Activated CD8-positive, alpha-beta memory T cell treated with anti-CD3 and anti-CD28 coated beads, Interleukin-2, amount 10 ng/mL, durations not matched to agents 7 days and 5 days (primary cell): Measurements from ENCODE around the gene SPPL2B. TPM values are rescaled to one million over a fixed set of nuclear protein-coding genes. Genes with fewer than 3 reads are reported as not detected.

Source experiments
- ATAC-seq: fragments of 150-1000 bp; cut with Tn5 transposase; one replicate; pipeline ENCODE4 v1.10.0; 2021; ENCODE audit warnings: moderate library complexity
- CTCF ChIA-PET: fragments of 350-600 bp; sonication (Branson Sonifier 250); formaldehyde crosslinking; loops from one replicate; lab custom pipeline; 2021; ENCODE audit warnings: antibody characterized with exemption; lab: Charles Lee
- DNase-seq: peaks from one replicate; pipeline ENCODE4 v3.0.0-alpha.2; 2020
- H3K27ac Mint-ChIP-seq: one replicate; pipeline ENCODE4 v1.8.0; 2021; ENCODE audit warnings: mild to moderate bottlenecking, mixed read lengths
- H3K27me3 Mint-ChIP-seq: one replicate; pipeline ENCODE4 v1.8.0; 2021; ENCODE audit warnings: mixed read lengths
- H3K36me3 Mint-ChIP-seq: one replicate; pipeline ENCODE4 v1.8.0; 2021; ENCODE audit warnings: mild to moderate bottlenecking, mixed read lengths
- H3K4me1 Mint-ChIP-seq: one replicate; pipeline ENCODE4 v1.8.0; 2021; ENCODE audit warnings: mixed read lengths
- H3K4me3 Mint-ChIP-seq: one replicate; pipeline ENCODE4 v1.8.0; 2021; ENCODE audit warnings: mild to moderate bottlenecking, moderate library complexity, mixed read lengths
- H3K9me3 Mint-ChIP-seq: one replicate; pipeline ENCODE4 v1.8.0; 2022; ENCODE audit warnings: low read depth, mixed read lengths
- total RNA-seq, 2 experiments: library from RNA; stranded (reverse); gene quantifications; one replicate each; pipeline ENCODE4 v1.2.3, GENCODE V29; 2021

SPPL2B gene
- total RNA-seq, 2 experiments from 2014 or later: 63.2 to 72.4 TPM

DNA sequence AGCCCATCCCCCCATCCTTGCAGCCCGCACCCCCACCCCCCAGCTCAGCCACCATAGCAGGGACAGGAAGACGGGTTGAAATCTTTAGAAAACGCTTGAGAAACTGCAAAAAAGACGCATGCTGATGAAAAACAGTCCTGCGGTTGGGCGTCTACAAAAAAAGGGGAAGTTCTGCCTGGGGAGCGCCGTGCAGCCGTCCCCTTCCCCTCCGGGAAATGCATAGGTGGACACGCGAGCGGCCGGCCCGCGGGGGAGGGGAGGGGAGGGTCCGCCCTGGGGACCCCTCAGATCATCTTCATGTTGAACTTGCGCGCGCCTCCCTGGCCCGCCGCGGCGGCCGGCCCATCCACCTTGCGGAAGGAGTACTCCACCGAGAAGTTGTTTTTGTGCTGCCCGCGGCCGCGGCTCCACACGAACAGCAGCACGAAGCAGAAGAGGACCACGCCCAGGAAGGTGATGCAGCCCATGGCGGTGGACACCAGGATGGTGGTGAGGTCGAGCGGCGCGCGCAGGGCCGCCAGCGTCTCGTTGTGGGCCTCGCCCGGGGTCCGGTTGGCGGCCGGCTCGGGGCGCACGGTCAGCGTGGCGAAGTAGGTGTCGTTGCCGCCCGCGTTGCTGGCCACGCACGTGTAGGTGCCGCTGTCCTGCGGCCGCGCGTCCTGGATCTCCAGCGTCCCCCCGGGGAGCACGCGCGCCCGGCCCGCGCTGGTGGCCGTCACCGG, 38.6 kb upstream of the SPPL2B start:
- Mint-ChIP-seq H3K4me1 (peaks cover 25% of the 10 kb centered on the region), H3K27me3 (peaks cover 5% of the 10 kb centered on the region), H3K36me3 (peaks cover 9% of the 10 kb centered on the region), H3K27ac (peak overlapping the region; percentile 91), H3K9me3 (no peaks in the 10 kb centered on the region), H3K4me3 (peak overlapping the region; percentile 78)
- DNase-seq: peak; percentile 85
- peak; percentile 78 for ATAC-seq
- CTCF ChIA-PET: interaction anchor here (1.0 to 5.6 kb wide), 5 partner anchors 10 to 321 kb away, joined by 3 to 52 read pairs (median 6); no protein-coding TSS in a partner anchor

DNA sequence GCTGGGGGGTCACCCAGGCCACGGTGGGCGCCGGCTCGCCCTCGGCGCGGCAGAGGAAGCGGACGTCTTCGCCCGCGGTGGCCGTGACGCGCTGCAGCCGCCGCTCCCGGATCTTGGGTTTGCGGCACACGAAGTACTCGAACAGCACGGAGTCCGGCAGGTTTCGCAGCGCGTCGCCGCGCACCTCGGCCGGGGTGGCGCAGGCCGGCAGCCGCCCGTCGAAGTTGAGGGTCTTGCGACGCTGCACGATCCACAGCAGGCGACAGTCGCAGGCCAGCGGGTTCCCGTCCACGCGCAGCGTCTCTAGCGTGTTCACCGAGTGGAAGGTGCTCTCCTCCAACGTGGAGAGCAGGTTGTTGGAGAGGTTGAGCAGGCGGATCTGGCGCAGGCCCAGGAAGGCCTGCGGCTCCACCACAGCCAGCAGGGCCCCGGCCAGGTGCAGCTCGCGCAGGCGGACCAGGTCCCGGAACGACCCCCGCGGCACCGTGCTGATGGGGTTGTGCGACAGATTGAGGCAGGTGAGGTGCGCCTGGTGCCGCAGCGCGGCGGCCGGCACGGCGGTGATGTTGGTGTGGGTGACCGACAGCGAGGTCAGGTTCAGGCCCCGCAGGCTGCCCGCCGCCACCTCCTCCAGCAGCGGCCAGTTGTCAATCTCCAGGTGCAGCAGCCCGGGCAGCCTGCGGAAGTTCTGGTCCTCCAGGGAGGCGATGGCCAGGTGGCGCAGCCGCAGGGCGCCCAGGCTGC, 37.9 kb upstream of the SPPL2B start:
- Mint-ChIP-seq H3K27ac (peak overlapping the region; percentile 79), H3K27me3 (peaks cover 5% of the 10 kb centered on the region), H3K4me3 (peak overlapping the region; percentile 78), H3K36me3 (peaks cover 9% of the 10 kb centered on the region), H3K4me1 (peaks cover 25% of the 10 kb centered on the region), H3K9me3 (no peaks in the 10 kb centered on the region)
- CTCF ChIA-PET: interaction anchor here (0.6 kb wide), 1 partner anchor 11 kb away, joined by 4 read pairs; no protein-coding TSS in a partner anchor
- DNase-seq (peak; percentile 58), ATAC-seq (peak; percentile 44)

DNA sequence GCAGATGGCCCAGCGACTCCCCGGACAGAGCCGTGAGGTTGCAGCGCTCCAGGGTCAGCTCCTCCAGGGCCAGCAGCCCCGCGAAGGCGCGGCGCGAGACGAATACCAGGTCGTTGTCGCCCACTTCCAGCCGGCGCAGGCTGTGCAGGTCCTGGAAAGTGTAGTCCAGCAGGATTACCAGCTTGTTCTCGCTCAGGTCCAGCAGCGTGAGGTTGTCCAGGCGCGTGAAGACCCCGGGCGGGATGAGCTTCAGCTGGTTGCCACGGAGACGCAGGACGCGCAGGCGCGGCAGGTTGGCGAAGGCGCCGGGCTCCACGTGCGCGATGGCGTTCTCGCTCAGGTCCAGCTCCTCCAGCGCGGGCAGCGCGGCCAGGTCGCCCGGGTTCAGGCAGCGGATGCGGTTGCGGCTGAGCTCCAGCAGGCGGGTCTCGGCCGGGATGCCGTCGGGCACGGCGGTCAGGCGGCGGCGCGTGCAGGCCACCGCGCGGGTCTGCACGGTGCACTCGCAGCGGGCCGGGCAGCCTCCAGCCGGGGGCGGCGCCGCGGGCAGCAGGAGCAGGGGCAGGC, 37.2 kb upstream of the SPPL2B start:
- Mint-ChIP-seq H3K27ac (no peak overlapping the region), H3K4me1 (peaks cover 25% of the 10 kb centered on the region), H3K27me3 (peaks cover 5% of the 10 kb centered on the region), H3K9me3 (no peaks in the 10 kb centered on the region), H3K4me3 (peak overlapping the region; percentile 78), H3K36me3 (peaks cover 9% of the 10 kb centered on the region)
- CTCF ChIA-PET: interaction anchor here (0.6 to 1.2 kb wide), 3 partner anchors 12 to 186 kb away, joined by 3 to 4 read pairs (median 3); no protein-coding TSS in a partner anchor
- no peak for ATAC-seq
- no peak for DNase-seq

GRCh38 chr19:2294687-2295335, 33.7 kb upstream of the SPPL2B start:
- no peak for ATAC-seq
- DNase-seq: no peak
- H3K4me1 Mint-ChIP-seq: peaks cover 10% of the 10 kb centered on the region
- H3K36me3 Mint-ChIP-seq: peaks cover 9% of the 10 kb centered on the region
- no peak overlapping the region for H3K27ac Mint-ChIP-seq
- CTCF ChIA-PET: interaction anchor here (0.9 to 1.8 kb wide), 2 partner anchors 16 to 21 kb away, joined by 3 to 6 read pairs; no protein-coding TSS in a partner anchor
- no peak overlapping the region for H3K4me3 Mint-ChIP-seq
- H3K27me3 Mint-ChIP-seq: no peaks in the 10 kb centered on the region
- H3K9me3 Mint-ChIP-seq: no peaks in the 10 kb centered on the region

DNA sequence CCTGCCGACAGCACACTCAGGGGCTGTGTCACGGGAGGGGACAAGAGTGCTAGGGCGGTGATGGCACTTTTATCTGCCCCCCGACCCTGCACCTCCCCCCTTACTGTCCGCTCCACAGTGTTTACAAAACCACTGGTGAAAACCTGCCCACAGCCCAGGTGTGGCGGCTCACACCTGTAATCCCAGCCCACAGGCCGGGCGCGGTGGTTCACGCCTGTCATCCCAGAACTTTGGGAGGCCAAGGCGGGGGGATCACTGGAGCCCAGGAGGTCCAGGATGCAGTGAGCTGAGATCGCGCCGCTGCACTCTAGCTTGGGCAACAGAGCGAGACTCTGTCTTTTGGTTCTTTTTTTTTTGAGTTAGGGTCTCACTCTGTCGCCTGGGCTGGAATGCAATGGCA, 32.3 kb upstream of the SPPL2B start:
- H3K27ac Mint-ChIP-seq: no peak overlapping the region
- ATAC-seq (no peak), DNase-seq (no peak)
- H3K27me3 Mint-ChIP-seq: peaks cover under 1% of the 10 kb centered on the region
- CTCF ChIA-PET: no interaction called here
- peaks cover 9% of the 10 kb centered on the region for H3K36me3 Mint-ChIP-seq
- no peak overlapping the region for H3K4me3 Mint-ChIP-seq
- no peaks in the 10 kb centered on the region for H3K9me3 Mint-ChIP-seq
- peaks cover 3% of the 10 kb centered on the region for H3K4me1 Mint-ChIP-seq

GRCh38 chr19:2300533-2300932, 28.0 kb upstream of the SPPL2B start:
- CTCF ChIA-PET: interaction anchor here (0.8 kb wide), 1 partner anchor 18 kb away, joined by 3 read pairs; no protein-coding TSS in a partner anchor

GRCh38 chr19:2302319-2303210, 25.9 kb upstream of the SPPL2B start:
- CTCF ChIA-PET: interaction anchor here (1.1 kb wide), 1 partner anchor 28 kb away, joined by 3 read pairs; no protein-coding TSS in a partner anchor
- DNase-seq (no peak), ATAC-seq (no peak)
- Mint-ChIP-seq H3K4me3 (no peak overlapping the region), H3K9me3 (no peaks in the 10 kb centered on the region), H3K27ac (no peak overlapping the region), H3K27me3 (peaks cover 47% of the 10 kb centered on the region), H3K4me1 (peaks cover 6% of the 10 kb centered on the region), H3K36me3 (no peaks in the 10 kb centered on the region)

More at GRCh38 chr19:2300533-2300932, 28.0 kb upstream of the SPPL2B start:
- Mint-ChIP-seq H3K36me3 (no peaks in the 10 kb centered on the region), H3K27ac (no peak overlapping the region), H3K4me3 (no peak overlapping the region), H3K27me3 (peaks cover 32% of the 10 kb centered on the region), H3K9me3 (no peaks in the 10 kb centered on the region), H3K4me1 (peaks cover 6% of the 10 kb centered on the region)
- DNase-seq (no peak), ATAC-seq (no peak)

DNA sequence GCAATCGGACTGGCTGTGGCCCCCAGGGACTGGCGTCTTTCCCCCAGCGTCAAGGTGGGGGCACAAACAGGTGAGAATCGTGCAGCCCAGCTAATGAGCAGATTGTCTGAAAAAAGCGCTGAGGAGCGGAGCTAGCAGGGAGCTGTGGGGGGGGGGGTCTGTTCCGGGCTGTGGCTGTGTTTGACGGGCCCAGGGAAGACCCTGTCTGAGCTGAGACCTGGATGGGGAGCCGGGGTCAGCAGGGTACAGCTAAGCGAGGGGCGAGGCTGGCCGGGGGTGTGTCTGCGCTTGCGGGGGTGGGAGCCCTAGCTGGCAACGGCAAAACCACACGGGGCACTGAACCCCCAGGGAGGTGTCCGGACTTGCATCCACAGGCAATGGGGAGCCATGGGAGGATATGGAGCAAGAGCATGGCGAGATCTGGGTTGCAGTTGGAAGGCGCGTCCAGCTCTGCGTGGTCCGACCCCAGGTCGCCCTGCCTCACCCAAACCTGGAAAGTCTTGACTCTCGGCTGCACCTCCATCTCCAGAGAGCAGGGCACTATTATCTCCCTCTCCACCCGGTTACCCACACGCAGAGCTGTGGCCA, 25.2 kb upstream of the SPPL2B start:
- ATAC-seq (no peak), DNase-seq (no peak)
- H3K4me1 Mint-ChIP-seq: peaks cover 6% of the 10 kb centered on the region
- no peaks in the 10 kb centered on the region for H3K36me3 Mint-ChIP-seq
- CTCF ChIA-PET: interaction anchor here (1.1 kb wide), 1 partner anchor 29 kb away, joined by 3 read pairs; no protein-coding TSS in a partner anchor
- no peak overlapping the region for H3K27ac Mint-ChIP-seq
- H3K4me3 Mint-ChIP-seq: no peak overlapping the region
- peaks cover 48% of the 10 kb centered on the region for H3K27me3 Mint-ChIP-seq
- H3K9me3 Mint-ChIP-seq: no peaks in the 10 kb centered on the region

GRCh38 chr19:2305452-2306280, 22.8 kb upstream of the SPPL2B start:
- Mint-ChIP-seq H3K9me3 (no peaks in the 10 kb centered on the region), H3K4me3 (no peak overlapping the region), H3K36me3 (no peaks in the 10 kb centered on the region), H3K27me3 (peaks cover 71% of the 10 kb centered on the region), H3K27ac (no peak overlapping the region), H3K4me1 (peaks cover 11% of the 10 kb centered on the region)
- CTCF ChIA-PET: interaction anchor here (0.7 to 1.7 kb wide), 3 partner anchors 10 to 35 kb away, joined by 3 to 7 read pairs (median 4); no protein-coding TSS in a partner anchor
- no peak for ATAC-seq
- no peak for DNase-seq

GRCh38 chr19:2306281-2306806, 22.1 kb upstream of the SPPL2B start:
- H3K4me3 Mint-ChIP-seq: no peak overlapping the region
- CTCF ChIA-PET: interaction anchor here (1.5 to 1.7 kb wide), 2 partner anchors 9 to 17 kb away, joined by 4 to 7 read pairs; no protein-coding TSS in a partner anchor
- peaks cover 69% of the 10 kb centered on the region for H3K27me3 Mint-ChIP-seq
- H3K27ac Mint-ChIP-seq: no peak overlapping the region
- DNase-seq (no peak), ATAC-seq (no peak)
- H3K9me3 Mint-ChIP-seq: no peaks in the 10 kb centered on the region
- H3K4me1 Mint-ChIP-seq: peaks cover 11% of the 10 kb centered on the region
- H3K36me3 Mint-ChIP-seq: no peaks in the 10 kb centered on the region

GRCh38 chr19:2306971-2307370, 21.5 kb upstream of the SPPL2B start:
- no peak for ATAC-seq
- CTCF ChIA-PET: interaction anchor here (1.5 kb wide), 1 partner anchor 18 kb away, joined by 4 read pairs; no protein-coding TSS in a partner anchor
- no peak for DNase-seq
- no peak overlapping the region for H3K27ac Mint-ChIP-seq
- no peaks in the 10 kb centered on the region for H3K9me3 Mint-ChIP-seq
- no peaks in the 10 kb centered on the region for H3K36me3 Mint-ChIP-seq
- peaks cover 11% of the 10 kb centered on the region for H3K4me1 Mint-ChIP-seq
- H3K4me3 Mint-ChIP-seq: no peak overlapping the region
- peaks cover 67% of the 10 kb centered on the region for H3K27me3 Mint-ChIP-seq
